HepG2 (cell line): Measurements from ENCODE around the gene MBLAC1. TPM values are rescaled to one million over a fixed set of nuclear protein-coding genes. Genes with fewer than 3 reads are reported as not detected.
A peak's percentile ranks its signal among the peaks of the same experiment; 100 is the strongest.

Source experiments
- ATF5 ChIP-seq: sonication (generic); formaldehyde crosslinking; IDR thresholded peaks from 2 replicates; pipeline ENCODE4 v1.4.0; 2020; ENCODE audit warnings: mild to moderate bottlenecking, low read depth, missing genetic modification reagents
- CEBPZ ChIP-seq: IDR thresholded peaks from 2 replicates; pipeline ENCODE4 v1.6.1; 2012; ENCODE audit warnings: low read length, improper control_type of control experiment
- ELF3 ChIP-seq: IDR thresholded peaks from 2 replicates; pipeline ENCODE4 v1.6.1; 2016; ENCODE audit warnings: missing genetic modification reagents, missing compliant biosample characterization
- GATAD2A ChIP-seq: IDR thresholded peaks from 2 replicates; pipeline ENCODE4 v1.6.1; 2016
- HCFC1 ChIP-seq: fragments of 150-350 bp; IDR thresholded peaks from 2 replicates; pipeline ENCODE4 v1.6.1; 2014; ENCODE audit warnings: low read depth, low read length
- KAT8 ChIP-seq: IDR thresholded peaks from 2 replicates; pipeline ENCODE4 v1.6.1; 2016; ENCODE audit warnings: missing genetic modification reagents, missing compliant biosample characterization
- KDM5A ChIP-seq: fragments of 200-600 bp; sonication (generic); IDR thresholded peaks from 2 replicates; pipeline ENCODE4 v1.7.0; 2018; ENCODE audit warnings: antibody characterized with exemption, mild to moderate bottlenecking, low read length, borderline replicate concordance
- MXD4 ChIP-seq: IDR thresholded peaks from 2 replicates; pipeline ENCODE4 v1.6.1; 2016; ENCODE audit warnings: mild to moderate bottlenecking, missing biosample characterization, missing genetic modification reagents
- NFATC3 ChIP-seq: sonication (generic); formaldehyde crosslinking; IDR thresholded peaks from 2 replicates; pipeline ENCODE4 v1.5.1; 2020; ENCODE audit warnings: mild to moderate bottlenecking, missing genetic modification reagents
- NFIC ChIP-seq: IDR thresholded peaks from 2 replicates; pipeline ENCODE4 v1.6.1; 2012; ENCODE audit warnings: mild to moderate bottlenecking, low read length, inconsistent platforms
- NONO ChIP-seq, 2 experiments: fragments of 450-650 bp in 1 of 2; sonication (generic) in 1 of 2; formaldehyde crosslinking in 1 of 2; IDR thresholded peaks in 1 of 2; conservative IDR thresholded peaks in 1 of 2; 2 replicates each; pipeline versions ENCODE4 v1.6.1 to v1.8.0; 2017 to 2022; ENCODE audit warnings: mild to moderate bottlenecking in 1 of 2, missing genetic modification reagents in 1 of 2, moderate library complexity in 1 of 2
- PHF8 ChIP-seq: sonication (generic); formaldehyde crosslinking; IDR thresholded peaks from 2 replicates; pipeline ENCODE4 v1.5.0; 2020; ENCODE audit warnings: missing genetic modification reagents
- REPIN1 ChIP-seq: sonication (generic); formaldehyde crosslinking; IDR thresholded peaks from 2 replicates; pipeline ENCODE4 v1.8.0; 2022; ENCODE audit warnings: missing genetic modification reagents, low read depth, mild to moderate bottlenecking, borderline replicate concordance
- ZBTB14 ChIP-seq: sonication (generic); formaldehyde crosslinking; IDR thresholded peaks from 2 replicates; pipeline ENCODE4 v1.4.0; 2020; ENCODE audit warnings: missing genetic modification reagents
- ZHX2 ChIP-seq, 2 experiments: sonication (generic) in 1 of 2; formaldehyde crosslinking in 1 of 2; IDR thresholded peaks; 2 replicates each; pipeline versions ENCODE4 v1.6.1 to v1.9.0; 2014 to 2022; ENCODE audit warnings: antibody characterized with exemption in 1 of 2, borderline replicate concordance in 1 of 2, inconsistent platforms in 1 of 2, low read depth in 1 of 2, missing genetic modification reagents in 1 of 2
- ZNF431 ChIP-seq: sonication (generic); formaldehyde crosslinking; IDR thresholded peaks from 2 replicates; pipeline ENCODE4 v1.9.0; 2022; ENCODE audit warnings: missing genetic modification reagents, low read depth, mild to moderate bottlenecking, borderline replicate concordance
- ZNF510 ChIP-seq: sonication (generic); formaldehyde crosslinking; IDR thresholded peaks from 2 replicates; pipeline ENCODE4 v1.4.0; 2020; ENCODE audit warnings: low read depth, mild to moderate bottlenecking, missing genetic modification reagents
- polyA plus RNA-seq, 8 experiments: library from polyadenylated mRNA; depleted of rRNA in 3 of 8; stranded (reverse) in 7 of 8; unstranded in 1 of 8; fragments of >200 nt; fragmentation: Illumina TruSeq in 4 of 8; extraction: Trizol in 4 of 8; gene quantifications; 2 replicates each; pipeline versions ENCODE4 v1.2.1 to v1.2.3, GENCODE V29; 2011 to 2016; ENCODE audit warnings: low read depth in 4 of 8, missing spikeins in 1 of 8, mixed read lengths in 1 of 8; ENCODE audit not compliant: insufficient read depth in 1 of 8
- total RNA-seq, 5 experiments: library from RNA; depleted of rRNA; stranded (reverse); fragments of >200 nt; fragmentation: Illumina TruSeq; extraction: Trizol; gene quantifications; 2 replicates each; pipeline ENCODE4 v1.2.3, GENCODE V29; 2016; ENCODE audit warnings: low read depth in 1 of 5

MBLAC1 gene
- total and polyA plus RNA-seq, 2 of the 13 experiments (the other 11 are each of a cell fraction or from before 2014, with no cell fraction given): 0.79 to 2.1 TPM

- no peak for TF ChIP-seq ATF5 (CRISPR knock-in tag)
- peak; percentile 69 for TF ChIP-seq REPIN1 (CRISPR knock-in tag)
- TF ChIP-seq NFIC: no peak
- peak; percentile 80 for TF ChIP-seq KDM5A
- no peak for TF ChIP-seq NONO (IDR thresholded peaks at IDR 0.05)
- peak; percentile 32 for TF ChIP-seq NONO (CRISPR knock-in tag; conservative IDR thresholded peaks at IDR 0.05)
- TF ChIP-seq CEBPZ: no peak
- peak; percentile 61; the same call in 1 of the 2 replicates for TF ChIP-seq ELF3 (CRISPR knock-in tag)
- peak; percentile 53 for TF ChIP-seq MXD4 (CRISPR knock-in tag)
- TF ChIP-seq ZBTB14 (CRISPR knock-in tag): no peak
- TF ChIP-seq KAT8 (CRISPR knock-in tag): peak; percentile 83
- no peak for TF ChIP-seq ZNF431 (CRISPR knock-in tag)
- TF ChIP-seq ZHX2 (IDR thresholded peaks at IDR 0.05; ENCODE audit: low read depth): 0 out of 2 replicates have a peak, but pooled peaks have one; percentile 34
- TF ChIP-seq ZHX2 (CRISPR knock-in tag; IDR thresholded peaks at IDR 0.05; ENCODE audit: borderline replicate concordance): no peak
- TF ChIP-seq GATAD2A (CRISPR knock-in tag): 0 out of 2 replicates have a peak, but pooled peaks have one; percentile 38
- TF ChIP-seq ZNF510 (CRISPR knock-in tag): no peak
- TF ChIP-seq NFATC3 (CRISPR knock-in tag): no peak; the same call in 1 of the 2 replicates
- no peak for TF ChIP-seq HCFC1
- peak; percentile 79 for TF ChIP-seq PHF8 (CRISPR knock-in tag)
These were observed 22.0 kb downstream of the MBLAC1 start, which contains the start of gene LAMTOR4 (continued) for GRCh38 chr7:100148559-100149328.
